GM12872 (cell line): ENCODE measurements around the gene RND3.

ENCODE experiments used
- CTCF ChIP-seq: IDR thresholded peaks from 3 replicates; pipeline ENCODE4 v1.5.1; 2011; ENCODE audit warnings: low read depth, mild to moderate bottlenecking, low read length, moderate library complexity; ENCODE audit not compliant: insufficient read depth

RND3 gene

GRCh38 chr2:150508497-150509137 is 21.1 kb upstream of the RND3 start:
- TF ChIP-seq CTCF = no peak

GRCh38 chr2:150507071-150507470 is 19.6 kb upstream of the RND3 start:
- TF ChIP-seq CTCF = no peak

GRCh38 chr2:150505178-150505577 is 17.7 kb upstream of the RND3 start:
- TF ChIP-seq CTCF = no peak

- TF ChIP-seq CTCF = no peak
Measured at GRCh38 chr2:150495993-150496627, 8.6 kb upstream of the RND3 start.

GRCh38 chr2:150495001-150495400 is 7.5 kb upstream of the RND3 start:
- no peak for TF ChIP-seq CTCF

GRCh38 chr2:150494234-150494945 is 6.9 kb upstream of the RND3 start:
- no peak for TF ChIP-seq CTCF

- no peak for TF ChIP-seq CTCF
Measured at GRCh38 chr2:150491943-150492342, 4.5 kb upstream of the RND3 start.
